NB4 (cell line): ENCODE measurements around the gene UBXN1.

ENCODE experiments used
- MYC ChIP-seq: IDR thresholded peaks from 2 replicates; pipeline ENCODE4 v1.6.1; 2011; ENCODE audit warnings: low read depth, low read length
- TF ChIP-seq, protein P1 (sequence below): IDR thresholded peaks from one replicate; pipeline ENCODE4 v1.5.1; 2012; ENCODE audit warnings: low read depth, low read length

DNA sequence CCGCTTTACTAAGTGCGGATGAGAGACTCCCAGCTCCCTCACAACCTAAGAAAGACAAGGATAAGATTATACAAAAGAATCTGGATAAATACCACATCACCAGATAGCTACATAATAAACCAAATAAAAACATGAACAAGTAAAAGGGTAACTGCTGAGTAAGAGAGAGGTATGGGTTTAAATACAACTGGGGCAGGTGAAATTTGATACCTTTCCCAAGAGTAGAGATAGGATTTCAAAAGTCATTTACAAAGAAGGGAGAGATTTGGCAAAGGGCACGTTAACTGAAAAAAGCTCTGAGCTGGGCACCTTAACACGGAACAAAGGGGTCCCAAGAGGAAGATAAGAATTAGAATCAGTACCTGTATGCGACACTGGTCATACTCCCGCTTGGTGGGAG lies 1.7 kb downstream of the UBXN1 start:
- TF ChIP-seq, protein P1, sequence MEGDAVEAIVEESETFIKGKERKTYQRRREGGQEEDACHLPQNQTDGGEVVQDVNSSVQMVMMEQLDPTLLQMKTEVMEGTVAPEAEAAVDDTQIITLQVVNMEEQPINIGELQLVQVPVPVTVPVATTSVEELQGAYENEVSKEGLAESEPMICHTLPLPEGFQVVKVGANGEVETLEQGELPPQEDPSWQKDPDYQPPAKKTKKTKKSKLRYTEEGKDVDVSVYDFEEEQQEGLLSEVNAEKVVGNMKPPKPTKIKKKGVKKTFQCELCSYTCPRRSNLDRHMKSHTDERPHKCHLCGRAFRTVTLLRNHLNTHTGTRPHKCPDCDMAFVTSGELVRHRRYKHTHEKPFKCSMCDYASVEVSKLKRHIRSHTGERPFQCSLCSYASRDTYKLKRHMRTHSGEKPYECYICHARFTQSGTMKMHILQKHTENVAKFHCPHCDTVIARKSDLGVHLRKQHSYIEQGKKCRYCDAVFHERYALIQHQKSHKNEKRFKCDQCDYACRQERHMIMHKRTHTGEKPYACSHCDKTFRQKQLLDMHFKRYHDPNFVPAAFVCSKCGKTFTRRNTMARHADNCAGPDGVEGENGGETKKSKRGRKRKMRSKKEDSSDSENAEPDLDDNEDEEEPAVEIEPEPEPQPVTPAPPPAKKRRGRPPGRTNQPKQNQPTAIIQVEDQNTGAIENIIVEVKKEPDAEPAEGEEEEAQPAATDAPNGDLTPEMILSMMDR: no peak
- TF ChIP-seq MYC: no peak
